Lower lobe of right lung (tissue), 2 donors: Measurements from ENCODE around the gene GALE. TPM values are rescaled to one million over a fixed set of nuclear protein-coding genes. Genes with fewer than 3 reads are reported as not detected.
"Not testable (repeated sequence)": the region's sequence is repeated elsewhere in the genome, so short reads cannot be mapped to it uniquely, and the experiment has no call there.

Source experiments
- ATAC-seq, 2 donors: fragments of 200-7000 bp; cut with Tn5 transposase; one replicate each; pipeline ENCODE4 v1.9.1; 2020 to 2022; ENCODE audit warnings: mild to moderate bottlenecking in 2 of 2, moderate library complexity in 2 of 2
- DNase-seq: peaks from one replicate; pipeline ENCODE4 v3.0.0-alpha.2; 2020
- H3K27ac ChIP-seq: fragments of 200-600 bp; one replicate; pipeline ENCODE4 v1.8.0; 2022
- H3K27me3 ChIP-seq: fragments of 200-600 bp; one replicate; pipeline ENCODE4 v1.8.0; 2022; ENCODE audit warnings: low read depth
- H3K36me3 ChIP-seq: fragments of 200-600 bp; one replicate; pipeline ENCODE4 v1.8.0; 2022; ENCODE audit warnings: mild to moderate bottlenecking
- H3K4me1 ChIP-seq: fragments of 200-600 bp; one replicate; pipeline ENCODE4 v1.8.0; 2022
- H3K4me3 ChIP-seq: fragments of 200-600 bp; one replicate; pipeline ENCODE4 v1.8.0; 2022; ENCODE audit warnings: mild to moderate bottlenecking
- H3K9me3 ChIP-seq: fragments of 200-600 bp; one replicate; pipeline ENCODE4 v1.8.0; 2022
- CTCF ChIP-seq: fragments of 200-600 bp; IDR thresholded peaks from one replicate; pipeline ENCODE4 v1.8.0; 2022; ENCODE audit warnings: antibody characterized with exemption, mild to moderate bottlenecking
- intact Hi-C: fragments of 100-400 bp; cut with DNase I; formaldehyde crosslinking; loops from one replicate; pipeline ENCODE4 v1.11.0; 2022
- total RNA-seq: library from RNA; stranded (reverse); fragmentation: NEBNext Ultra II Directional; extraction: Animal tissue kit (Norgen Biotek cat#: 25700); gene quantifications from one replicate; pipeline ENCODE4 v1.2.1, GENCODE V29; 2021
- donor health status: DM: no; HTN: yes; CAD: no; lungs with severe emphysema.

The GALE gene
- total RNA-seq, 1 donor from 2014 or later: 49.8 TPM

GRCh38 chr1:23838401-23838866 lies 37.9 kb upstream of the GALE start:
- DNase-seq (peak; percentile 79), ATAC-seq (peak; percentile 99 to 100)
- Histone ChIP-seq H3K4me1 (peaks cover 11% of the 10 kb centered on the region), H3K27ac (no peak overlapping the region), H3K4me3 (peak overlapping the region; percentile 47), H3K27me3 (no peaks in the 10 kb centered on the region), H3K9me3 (no peaks in the 10 kb centered on the region), H3K36me3 (peaks cover 2% of the 10 kb centered on the region)
- TF ChIP-seq CTCF: no peak
- intact Hi-C loops: no loop called here

GRCh38 chr1:23837908-23838307 lies 37.4 kb upstream of the GALE start:
- TF ChIP-seq CTCF: no peak
- ATAC-seq (peak; percentile 9 to 39), DNase-seq (peak; percentile 47)
- intact Hi-C loops: no loop called here
- H3K27ac ChIP-seq: no peak overlapping the region
- no peaks in the 10 kb centered on the region for H3K27me3 ChIP-seq
- no peaks in the 10 kb centered on the region for H3K9me3 ChIP-seq
- peak overlapping the region; percentile 47 for H3K4me3 ChIP-seq
- peaks cover 11% of the 10 kb centered on the region for H3K4me1 ChIP-seq
- no peaks in the 10 kb centered on the region for H3K36me3 ChIP-seq

- intact Hi-C loops: no loop called here
- Histone ChIP-seq H3K27me3 (no peaks in the 10 kb centered on the region), H3K27ac (no peak overlapping the region), H3K9me3 (no peaks in the 10 kb centered on the region), H3K36me3 (no peaks in the 10 kb centered on the region), H3K4me1 (peaks cover 11% of the 10 kb centered on the region), H3K4me3 (no peak overlapping the region)
- no peak for DNase-seq
- no peak for ATAC-seq
- TF ChIP-seq CTCF: no peak
These were observed 35.5 kb upstream of the GALE start for GRCh38 chr1:23836037-23836436.

GRCh38 chr1:23834156-23834555 lies 33.6 kb upstream of the GALE start:
- H3K9me3 ChIP-seq, H3K4me3 ChIP-seq, H3K36me3 ChIP-seq, intact Hi-C loops, DNase-seq, H3K27ac ChIP-seq, ATAC-seq, H3K27me3 ChIP-seq: not testable (repeated sequence)
- H3K4me1 ChIP-seq: peaks cover 11% of the 10 kb centered on the region

- DNase-seq (no peak), ATAC-seq (no peak)
- no peaks in the 10 kb centered on the region for H3K9me3 ChIP-seq
- no peak overlapping the region for H3K4me3 ChIP-seq
- peaks cover 8% of the 10 kb centered on the region for H3K4me1 ChIP-seq
- no peak for TF ChIP-seq CTCF
- H3K27ac ChIP-seq: no peak overlapping the region
- H3K27me3 ChIP-seq: no peaks in the 10 kb centered on the region
- intact Hi-C loops: no loop called here
- no peaks in the 10 kb centered on the region for H3K36me3 ChIP-seq
These were observed 27.2 kb upstream of the GALE start for GRCh38 chr1:23827717-23828116.

GRCh38 chr1:23826590-23826989 lies 26.0 kb upstream of the GALE start:
- H3K36me3 ChIP-seq, H3K4me1 ChIP-seq, H3K27me3 ChIP-seq, H3K27ac ChIP-seq, intact Hi-C loops, H3K9me3 ChIP-seq, ATAC-seq, DNase-seq, H3K4me3 ChIP-seq: not testable (repeated sequence)
